SH-SY5Y (cell line): Measurements from ENCODE around the gene P2RY12.

Source experiments
- GATA2 ChIP-seq: IDR thresholded peaks from 2 replicates; pipeline ENCODE4 v1.6.1; 2011; ENCODE audit warnings: mild to moderate bottlenecking, low read depth, low read length
- GATA3 ChIP-seq: IDR thresholded peaks from 2 replicates; pipeline ENCODE4 v1.6.1; 2011; ENCODE audit warnings: low read depth, mild to moderate bottlenecking, low read length, moderate library complexity

DNA sequence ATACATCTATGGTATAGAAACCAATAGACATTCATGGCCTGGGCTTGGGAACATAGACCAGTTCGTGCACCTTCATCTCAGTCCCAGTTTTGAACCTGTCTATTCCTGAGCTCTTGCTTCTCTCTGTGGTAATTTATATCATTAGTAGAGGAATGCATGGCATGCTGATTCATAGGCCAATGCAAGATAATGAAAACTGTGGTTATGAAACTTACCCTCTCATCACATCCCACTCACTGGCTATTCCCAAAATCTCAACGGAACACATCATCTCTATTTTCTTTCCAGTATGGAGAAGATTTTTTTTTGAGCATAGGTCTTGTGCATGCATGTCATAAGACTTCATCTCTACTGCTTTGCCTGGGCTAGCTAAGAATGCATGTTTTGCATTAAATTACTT is 18.7 kb upstream of the P2RY12 start:
- TF ChIP-seq GATA2 (no peak), GATA3 (no peak)
